Esophagus squamous epithelium (tissue), 4 donors: Measurements from ENCODE around the gene MYO5A.

Experiments
- POLR2A ChIP-seq, 4 donors: fragments of 450-650 bp; IDR thresholded peaks; one replicate each; pipeline ENCODE4 v1.6.1; 2017; ENCODE audit warnings: antibody characterized with exemption in 4 of 4, mild to moderate bottlenecking in 4 of 4, moderate library complexity in 3 of 4
- TF ChIP-seq, protein P1 (sequence below), 6 experiments: fragments of 450-650 bp in 4 of 6; fragments of 200-600 bp in 2 of 6; sonication (generic) in 2 of 6; IDR thresholded peaks; one replicate each; pipeline ENCODE4 v1.5.1; 2016 to 2019; ENCODE audit warnings: antibody characterized with exemption in 6 of 6, mild to moderate bottlenecking in 4 of 6, moderate library complexity in 4 of 6

DNA sequence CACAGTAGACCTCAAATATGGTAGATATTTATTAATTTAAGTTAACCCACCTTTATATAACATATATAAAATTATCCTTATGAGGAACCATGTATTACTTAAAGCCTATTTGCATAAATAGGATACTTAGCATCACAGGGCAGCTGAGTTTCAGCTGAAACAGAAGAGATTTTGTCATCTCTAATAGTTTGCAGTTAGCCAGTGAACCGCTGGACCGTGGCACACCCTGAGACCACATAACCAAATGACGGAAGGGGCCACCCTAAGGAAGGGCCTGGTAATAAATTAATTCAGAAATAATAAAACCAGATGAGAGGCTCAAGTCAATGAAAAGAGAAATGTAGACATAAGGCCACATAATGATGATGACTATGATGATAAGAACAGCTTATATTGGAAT is 107.7 kb downstream of the MYO5A start:
- TF ChIP-seq, protein P1, sequence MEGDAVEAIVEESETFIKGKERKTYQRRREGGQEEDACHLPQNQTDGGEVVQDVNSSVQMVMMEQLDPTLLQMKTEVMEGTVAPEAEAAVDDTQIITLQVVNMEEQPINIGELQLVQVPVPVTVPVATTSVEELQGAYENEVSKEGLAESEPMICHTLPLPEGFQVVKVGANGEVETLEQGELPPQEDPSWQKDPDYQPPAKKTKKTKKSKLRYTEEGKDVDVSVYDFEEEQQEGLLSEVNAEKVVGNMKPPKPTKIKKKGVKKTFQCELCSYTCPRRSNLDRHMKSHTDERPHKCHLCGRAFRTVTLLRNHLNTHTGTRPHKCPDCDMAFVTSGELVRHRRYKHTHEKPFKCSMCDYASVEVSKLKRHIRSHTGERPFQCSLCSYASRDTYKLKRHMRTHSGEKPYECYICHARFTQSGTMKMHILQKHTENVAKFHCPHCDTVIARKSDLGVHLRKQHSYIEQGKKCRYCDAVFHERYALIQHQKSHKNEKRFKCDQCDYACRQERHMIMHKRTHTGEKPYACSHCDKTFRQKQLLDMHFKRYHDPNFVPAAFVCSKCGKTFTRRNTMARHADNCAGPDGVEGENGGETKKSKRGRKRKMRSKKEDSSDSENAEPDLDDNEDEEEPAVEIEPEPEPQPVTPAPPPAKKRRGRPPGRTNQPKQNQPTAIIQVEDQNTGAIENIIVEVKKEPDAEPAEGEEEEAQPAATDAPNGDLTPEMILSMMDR (IDR thresholded peaks at IDR 0.05), result no peak
- no peak for TF ChIP-seq POLR2A (IDR thresholded peaks at IDR 0.05)
